ENCODE results near the gene TMEM117.

TMEM117 gene

GRCh38 chr12:43805860-43806736 lies 29.8 kb upstream of the TMEM117 start, which contains the start of gene TWF1:
Gene TWF1, minus strand, starts transcription at chr12:43806317. Its CDS starts 72 bp downstream, at chr12:43806245.
- peak; percentile 41 for TF ChIP-seq CTCF (conservative IDR thresholded peaks at IDR 0.05; ENCODE audit: low read depth, low read length)
- peak; percentile 80 for DNase-seq (ENCODE audit: low read depth)
- H3K4me3 ChIP-seq (ENCODE audit: low read depth, low read length), result peak within 1 kb of the TSS; percentile 88

- H3K4me3 ChIP-seq (ENCODE audit: low read depth, low read length), result peak overlapping the region; percentile 88
- DNase-seq (ENCODE audit: low read depth), result peak; percentile 15
- TF ChIP-seq CTCF (conservative IDR thresholded peaks at IDR 0.05; ENCODE audit: low read depth, low read length), result no peak
Observed at GRCh38 chr12:43806737-43807072, 29.2 kb upstream of the TMEM117 start.

GRCh38 chr12:43807386-43807785 lies 28.5 kb upstream of the TMEM117 start:
- no peak for TF ChIP-seq CTCF (conservative IDR thresholded peaks at IDR 0.05; ENCODE audit: low read depth, low read length)
- DNase-seq (ENCODE audit: low read depth), result no peak
- no peak overlapping the region for H3K4me3 ChIP-seq (ENCODE audit: low read depth, low read length)

DNA sequence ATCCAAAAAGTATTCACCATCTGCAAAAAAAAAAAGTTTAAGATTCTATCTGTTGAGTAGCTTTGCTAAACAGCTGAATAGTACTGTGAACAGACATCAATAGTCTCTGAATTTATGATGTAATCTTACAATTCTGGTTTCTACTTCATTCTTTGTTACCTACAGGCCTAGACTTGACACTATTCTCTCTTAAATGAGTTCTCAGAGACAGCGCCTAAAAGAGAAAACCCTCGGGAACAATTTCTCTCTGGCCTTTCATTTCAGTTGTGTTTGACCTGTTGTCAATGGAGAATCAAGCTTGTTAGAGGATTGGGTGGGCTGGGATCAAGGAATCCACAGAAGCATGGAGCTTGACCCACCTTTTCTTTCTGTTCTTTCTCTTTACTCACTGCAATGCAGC lies 23.8 kb upstream of the TMEM117 start:
- no peak for DNase-seq (ENCODE audit: low read depth)
- H3K4me3 ChIP-seq (ENCODE audit: low read depth, low read length), result no peak overlapping the region
- no peak for TF ChIP-seq CTCF (conservative IDR thresholded peaks at IDR 0.05; ENCODE audit: low read depth, low read length)

DNA sequence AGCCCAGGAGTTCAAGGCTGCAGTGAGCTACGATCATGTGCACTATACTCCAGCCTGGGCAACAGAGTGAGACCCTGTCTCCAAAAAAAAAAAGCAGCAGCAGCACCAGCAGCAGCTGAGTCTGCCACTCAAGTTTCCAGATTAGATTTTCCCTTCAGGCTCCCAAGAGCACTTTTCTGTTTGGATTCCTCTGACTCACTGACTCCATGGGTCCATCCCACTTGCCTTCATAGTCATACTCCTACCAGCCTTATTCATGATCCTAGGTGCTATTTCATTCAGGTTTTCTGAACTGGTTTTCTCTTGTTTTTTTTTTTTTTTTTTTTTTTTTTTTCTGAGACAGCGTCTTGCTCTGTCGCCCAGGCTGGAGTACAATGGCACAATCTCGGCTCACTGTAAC lies 23.0 kb upstream of the TMEM117 start:
- H3K4me3 ChIP-seq (ENCODE audit: low read depth, low read length), result no peak overlapping the region
- TF ChIP-seq CTCF (conservative IDR thresholded peaks at IDR 0.05; ENCODE audit: low read depth, low read length), result no peak
- no peak for DNase-seq (ENCODE audit: low read depth)

GRCh38 chr12:43815416-43815815 lies 20.5 kb upstream of the TMEM117 start:
- no peak for DNase-seq (ENCODE audit: low read depth)
- H3K4me3 ChIP-seq (ENCODE audit: low read depth, low read length), result no peak overlapping the region
- no peak for TF ChIP-seq CTCF (conservative IDR thresholded peaks at IDR 0.05; ENCODE audit: low read depth, low read length)

DNA sequence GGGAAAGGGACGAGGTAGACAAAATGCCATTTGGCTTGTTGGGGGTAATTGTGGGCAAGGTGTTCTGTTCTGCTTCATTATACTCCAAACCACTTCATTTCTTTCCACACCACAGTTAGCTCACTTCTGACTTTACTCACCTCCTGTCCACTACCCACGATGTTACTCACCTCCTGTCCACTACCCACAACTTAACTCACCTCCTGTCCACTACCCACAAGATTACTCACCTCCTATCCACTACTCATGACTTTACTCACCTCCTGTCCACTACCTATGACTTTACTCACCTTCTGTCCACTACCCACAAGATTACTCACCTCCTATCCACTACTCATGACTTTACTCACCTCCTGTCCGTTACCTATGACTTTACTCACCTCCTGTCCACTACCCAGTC lies 19.7 kb upstream of the TMEM117 start:
- H3K4me3 ChIP-seq (ENCODE audit: low read depth, low read length), result no peak overlapping the region
- no peak for DNase-seq (ENCODE audit: low read depth)
- TF ChIP-seq CTCF (conservative IDR thresholded peaks at IDR 0.05; ENCODE audit: low read depth, low read length), result no peak
